Measurements from ENCODE around the gene SYNE1. TPM values are rescaled to one million over a fixed set of nuclear protein-coding genes. Genes with fewer than 3 reads are reported as not detected.

Gene SYNE1
- total and polyA plus RNA-seq, 4 donors: 10.2 to 105 (median 24.5) TPM

DNA sequence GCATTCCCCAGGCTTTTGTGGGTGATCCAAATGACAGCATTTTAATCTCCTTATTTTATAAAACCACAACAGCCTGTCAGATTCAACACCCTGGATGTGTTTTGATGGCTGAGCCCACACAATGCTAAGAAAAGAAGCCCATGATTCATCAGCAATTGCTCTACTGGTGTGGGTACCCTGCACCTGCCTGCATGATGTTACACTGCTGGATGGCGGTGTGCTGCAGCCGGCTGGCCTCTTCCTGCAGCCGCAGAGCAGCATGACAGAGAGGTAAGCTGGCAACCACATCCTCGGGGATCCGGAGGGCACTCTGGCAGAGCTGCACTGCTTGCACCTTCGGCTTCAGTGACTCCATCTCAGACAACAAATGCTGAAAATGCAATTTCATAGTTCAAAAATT is 327.5 kb downstream of the SYNE1 start:
- TF ChIP-seq HNF4G (IDR thresholded peaks at IDR 0.05): no peak
- TF ChIP-seq, protein P1, sequence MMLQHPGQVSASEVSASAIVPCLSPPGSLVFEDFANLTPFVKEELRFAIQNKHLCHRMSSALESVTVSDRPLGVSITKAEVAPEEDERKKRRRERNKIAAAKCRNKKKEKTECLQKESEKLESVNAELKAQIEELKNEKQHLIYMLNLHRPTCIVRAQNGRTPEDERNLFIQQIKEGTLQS (IDR thresholded peaks at IDR 0.05): no peak
- no peak for TF ChIP-seq GABPA (IDR thresholded peaks at IDR 0.05 in 1 of 2, conservative IDR thresholded peaks at IDR 0.05 in 1 of 2)
- no peak for TF ChIP-seq NR2F2 (IDR thresholded peaks at IDR 0.05)
- no peak for TF ChIP-seq FOXA1 (IDR thresholded peaks at IDR 0.05)
- TF ChIP-seq EGR1 (IDR thresholded peaks at IDR 0.05; ENCODE audit: low read depth in 2 of 2): no peak
- Histone ChIP-seq H3K9me3 (ENCODE audit: control insufficient read depth in 4 of 4, low read length in 3 of 4) (no peaks in the 10 kb centered on the region), H3K4me1 (ENCODE audit: control insufficient read depth in 4 of 4, insufficient read depth in 4 of 4, low read length in 3 of 4) (peaks cover 0 to 16% (median 14%) of the 10 kb centered on the region in 4 donors), H3K4me3 (ENCODE audit: low read depth in 1 of 3, low read length in 3 of 3) (no peak overlapping the region), H3K27me3 (ENCODE audit: control insufficient read depth in 4 of 4, insufficient read depth in 4 of 4, low read length in 3 of 4) (no peaks in the 10 kb centered on the region), H3K36me3 (ENCODE audit: control insufficient read depth in 4 of 4, insufficient read depth in 3 of 4, low read depth in 1 of 4, low read length in 3 of 4) (peaks cover 0 to 5% (median 0%) of the 10 kb centered on the region in 4 donors), H3K27ac (ENCODE audit: low read depth in 1 of 2, low read length in 2 of 2) (no peak overlapping the region), H3K9ac (ENCODE audit: low read depth in 1 of 2, low read length in 2 of 2) (no peak overlapping the region)
- WGBS: 84% methylated on average over 6 of the region's 6 CpGs
- DNase-seq (ENCODE audit: low spot score): no peak

DNA sequence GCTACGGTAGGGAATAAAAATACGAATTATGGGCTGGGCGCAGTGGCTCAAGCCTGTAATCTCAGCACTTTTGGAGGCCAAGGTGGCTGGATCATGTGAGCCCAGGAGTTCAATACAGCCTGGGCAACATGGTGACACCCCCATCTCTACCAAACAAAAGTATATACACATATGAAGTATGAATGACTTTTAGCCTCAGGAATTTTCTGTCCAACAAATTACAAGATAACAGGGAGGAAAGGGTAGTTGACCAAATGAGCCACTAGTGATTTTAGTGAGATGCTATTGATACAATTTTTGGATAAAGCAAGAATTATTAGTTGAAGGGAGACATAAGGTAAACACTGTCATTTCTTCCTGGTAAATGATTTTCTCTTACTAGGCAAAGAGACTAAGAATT is 328.2 kb downstream of the SYNE1 start:
- Histone ChIP-seq H3K4me3 (ENCODE audit: low read depth in 1 of 3, low read length in 3 of 3) (no peak overlapping the region), H3K4me1 (ENCODE audit: control insufficient read depth in 4 of 4, insufficient read depth in 4 of 4, low read length in 3 of 4) (peaks cover 0 to 11% (median 8%) of the 10 kb centered on the region in 4 donors), H3K27ac (ENCODE audit: low read depth in 1 of 2, low read length in 2 of 2) (no peak overlapping the region), H3K9me3 (ENCODE audit: control insufficient read depth in 4 of 4, low read length in 3 of 4) (no peaks in the 10 kb centered on the region), H3K9ac (ENCODE audit: low read depth in 1 of 2, low read length in 2 of 2) (no peak overlapping the region), H3K36me3 (ENCODE audit: control insufficient read depth in 4 of 4, insufficient read depth in 3 of 4, low read depth in 1 of 4, low read length in 3 of 4) (peaks cover 0 to 5% (median 0%) of the 10 kb centered on the region in 4 donors), H3K27me3 (ENCODE audit: control insufficient read depth in 4 of 4, insufficient read depth in 4 of 4, low read length in 3 of 4) (no peaks in the 10 kb centered on the region)
- TF ChIP-seq JUND (IDR thresholded peaks at IDR 0.05): no peak
- no peak for TF ChIP-seq TAF1 (conservative IDR thresholded peaks at IDR 0.05)
- no peak for TF ChIP-seq SP1 (IDR thresholded peaks at IDR 0.05)
- TF ChIP-seq FOXA1 (IDR thresholded peaks at IDR 0.05): no peak
- TF ChIP-seq NR2F2 (IDR thresholded peaks at IDR 0.05): no peak
- TF ChIP-seq, protein P2, sequence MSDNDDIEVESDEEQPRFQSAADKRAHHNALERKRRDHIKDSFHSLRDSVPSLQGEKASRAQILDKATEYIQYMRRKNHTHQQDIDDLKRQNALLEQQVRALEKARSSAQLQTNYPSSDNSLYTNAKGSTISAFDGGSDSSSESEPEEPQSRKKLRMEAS (IDR thresholded peaks at IDR 0.05): no peak
- no peak for TF ChIP-seq FOXA2 (IDR thresholded peaks at IDR 0.05)
- TF ChIP-seq RXRA (IDR thresholded peaks at IDR 0.05): no peak
- no peak for TF ChIP-seq EGR1 (IDR thresholded peaks at IDR 0.05; ENCODE audit: low read depth in 2 of 2)
- TF ChIP-seq, protein P3, sequence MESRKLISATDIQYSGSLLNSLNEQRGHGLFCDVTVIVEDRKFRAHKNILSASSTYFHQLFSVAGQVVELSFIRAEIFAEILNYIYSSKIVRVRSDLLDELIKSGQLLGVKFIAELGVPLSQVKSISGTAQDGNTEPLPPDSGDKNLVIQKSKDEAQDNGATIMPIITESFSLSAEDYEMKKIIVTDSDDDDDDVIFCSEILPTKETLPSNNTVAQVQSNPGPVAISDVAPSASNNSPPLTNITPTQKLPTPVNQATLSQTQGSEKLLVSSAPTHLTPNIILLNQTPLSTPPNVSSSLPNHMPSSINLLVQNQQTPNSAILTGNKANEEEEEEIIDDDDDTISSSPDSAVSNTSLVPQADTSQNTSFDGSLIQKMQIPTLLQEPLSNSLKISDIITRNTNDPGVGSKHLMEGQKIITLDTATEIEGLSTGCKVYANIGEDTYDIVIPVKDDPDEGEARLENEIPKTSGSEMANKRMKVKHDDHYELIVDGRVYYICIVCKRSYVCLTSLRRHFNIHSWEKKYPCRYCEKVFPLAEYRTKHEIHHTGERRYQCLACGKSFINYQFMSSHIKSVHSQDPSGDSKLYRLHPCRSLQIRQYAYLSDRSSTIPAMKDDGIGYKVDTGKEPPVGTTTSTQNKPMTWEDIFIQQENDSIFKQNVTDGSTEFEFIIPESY (IDR thresholded peaks at IDR 0.05): no peak
- no peak for TF ChIP-seq GABPA (IDR thresholded peaks at IDR 0.05 in 1 of 2, conservative IDR thresholded peaks at IDR 0.05 in 1 of 2)
- no peak for TF ChIP-seq RAD21 (IDR thresholded peaks at IDR 0.05)
- no peak for TF ChIP-seq HNF4A (conservative IDR thresholded peaks at IDR 0.05)
- no peak for DNase-seq (ENCODE audit: low spot score)
- WGBS: 80% methylated on average over 3 of the region's 3 CpGs

DNA sequence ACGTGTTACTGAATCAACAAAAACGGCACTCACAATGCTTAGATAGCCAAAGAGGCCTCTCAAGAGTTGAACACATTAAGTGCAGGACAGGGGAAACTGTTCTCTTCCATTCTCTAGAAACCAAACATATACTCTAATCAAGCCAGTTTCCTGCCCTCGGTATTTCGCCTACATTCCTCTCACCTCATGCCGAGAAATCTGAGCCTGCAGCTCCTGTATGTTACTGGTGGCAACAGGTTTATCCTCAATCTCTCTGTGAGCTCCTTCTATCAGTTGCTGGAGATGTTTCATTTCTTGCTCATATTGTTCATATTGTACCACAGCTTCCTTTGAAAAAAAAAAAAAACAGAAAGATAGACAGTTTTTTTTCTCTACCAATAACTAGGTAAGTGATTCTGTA is 328.9 kb downstream of the SYNE1 start:
- no peak overlapping the region for H3K4me3 ChIP-seq (ENCODE audit: low read depth in 1 of 3, low read length in 3 of 3)
- DNase-seq (ENCODE audit: low spot score): no peak
- no peak overlapping the region for H3K9ac ChIP-seq (ENCODE audit: low read depth in 1 of 2, low read length in 2 of 2)
- 93% methylated on average over 5 of the region's 5 CpGs for WGBS
- H3K9me3 ChIP-seq (ENCODE audit: control insufficient read depth in 4 of 4, low read length in 3 of 4): no peaks in the 10 kb centered on the region
- peaks cover 0 to 5% (median 0%) of the 10 kb centered on the region in 4 donors for H3K36me3 ChIP-seq (ENCODE audit: control insufficient read depth in 4 of 4, insufficient read depth in 3 of 4, low read depth in 1 of 4, low read length in 3 of 4)
- H3K27ac ChIP-seq (ENCODE audit: low read depth in 1 of 2, low read length in 2 of 2): no peak overlapping the region
- H3K27me3 ChIP-seq (ENCODE audit: control insufficient read depth in 4 of 4, insufficient read depth in 4 of 4, low read length in 3 of 4): no peaks in the 10 kb centered on the region
- TF ChIP-seq, protein P4, sequence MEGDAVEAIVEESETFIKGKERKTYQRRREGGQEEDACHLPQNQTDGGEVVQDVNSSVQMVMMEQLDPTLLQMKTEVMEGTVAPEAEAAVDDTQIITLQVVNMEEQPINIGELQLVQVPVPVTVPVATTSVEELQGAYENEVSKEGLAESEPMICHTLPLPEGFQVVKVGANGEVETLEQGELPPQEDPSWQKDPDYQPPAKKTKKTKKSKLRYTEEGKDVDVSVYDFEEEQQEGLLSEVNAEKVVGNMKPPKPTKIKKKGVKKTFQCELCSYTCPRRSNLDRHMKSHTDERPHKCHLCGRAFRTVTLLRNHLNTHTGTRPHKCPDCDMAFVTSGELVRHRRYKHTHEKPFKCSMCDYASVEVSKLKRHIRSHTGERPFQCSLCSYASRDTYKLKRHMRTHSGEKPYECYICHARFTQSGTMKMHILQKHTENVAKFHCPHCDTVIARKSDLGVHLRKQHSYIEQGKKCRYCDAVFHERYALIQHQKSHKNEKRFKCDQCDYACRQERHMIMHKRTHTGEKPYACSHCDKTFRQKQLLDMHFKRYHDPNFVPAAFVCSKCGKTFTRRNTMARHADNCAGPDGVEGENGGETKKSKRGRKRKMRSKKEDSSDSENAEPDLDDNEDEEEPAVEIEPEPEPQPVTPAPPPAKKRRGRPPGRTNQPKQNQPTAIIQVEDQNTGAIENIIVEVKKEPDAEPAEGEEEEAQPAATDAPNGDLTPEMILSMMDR (IDR thresholded peaks at IDR 0.05; ENCODE audit: low read depth, low read length, missing input control): no peak
- H3K4me1 ChIP-seq (ENCODE audit: control insufficient read depth in 4 of 4, insufficient read depth in 4 of 4, low read length in 3 of 4): peaks cover 0 to 7% (median 4%) of the 10 kb centered on the region in 4 donors
